CD4-positive, alpha-beta T cell treated with Interleukin-17A for 4 hours (primary cell): ENCODE measurements around the gene SLC25A48.

Source experiments
- DNase-seq: peaks from one replicate; pipeline ENCODE4 v3.0.0-alpha.2; 2020; ENCODE audit warnings: mixed read lengths

Gene SLC25A48

GRCh38 chr5:135937245-135937911, 102.9 kb downstream of the SLC25A48 start:
- no peak for DNase-seq
